UCSD-AML1 (cell line): ENCODE data around the gene ARRDC3.
"Not testable (repeated sequence)": the region's sequence is repeated elsewhere in the genome, so short reads cannot be mapped to it uniquely, and the experiment has no call there.

Experiments
- DNase-seq: peaks from one replicate; lab custom pipeline; 2025; ENCODE audit not compliant: unreplicated experiment; lab: John Stamatoyannopoulos, UW

Gene ARRDC3

DNA sequence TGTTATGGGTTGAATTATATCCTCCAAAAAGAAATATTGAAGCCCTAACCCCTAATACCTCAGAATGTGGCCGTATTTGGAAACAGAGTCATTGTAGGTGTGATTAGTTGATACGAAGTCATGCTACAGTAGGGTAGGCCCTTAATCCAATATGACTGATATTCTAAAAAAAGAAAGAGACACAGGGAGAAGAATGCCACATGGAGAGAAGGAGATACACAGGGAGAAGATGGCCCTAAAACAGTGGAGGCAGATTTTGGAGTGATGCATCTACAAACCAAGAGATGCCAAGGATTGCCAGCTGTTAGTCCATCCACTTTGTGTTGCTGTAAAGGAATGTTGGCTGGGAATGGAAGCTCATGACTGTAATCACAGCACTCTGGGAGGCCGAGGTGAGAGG lies 21.3 kb downstream of the ARRDC3 start:
- DNase-seq = no peak

- DNase-seq = no peak
Observed at GRCh38 chr5:91361055-91361701, 21.9 kb downstream of the ARRDC3 start.

GRCh38 chr5:91359962-91360609 lies 23.0 kb downstream of the ARRDC3 start:
- DNase-seq = no peak

DNA sequence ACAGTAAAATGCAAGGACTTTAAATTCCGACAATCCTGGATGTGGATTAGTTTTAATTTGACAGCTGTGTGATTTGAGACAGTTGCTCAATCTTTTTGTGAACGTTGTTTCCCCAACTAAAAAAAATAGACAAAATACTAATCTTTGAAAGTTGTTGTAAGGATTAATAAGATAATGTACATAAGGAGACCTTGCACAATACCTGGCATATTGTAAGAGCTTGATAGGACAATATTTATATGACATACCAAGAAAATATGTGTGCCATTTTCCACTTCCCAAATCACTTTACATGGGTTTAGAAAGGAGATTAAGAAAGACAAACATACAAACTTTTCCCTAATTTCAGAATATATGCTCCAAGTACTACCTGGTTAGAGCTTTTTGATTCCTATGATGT lies 25.3 kb downstream of the ARRDC3 start:
- no peak for DNase-seq

- no peak for DNase-seq
Observed at GRCh38 chr5:91357012-91357634, 26.0 kb downstream of the ARRDC3 start.

GRCh38 chr5:91354867-91355266 lies 28.2 kb downstream of the ARRDC3 start:
- peak; percentile 8 for DNase-seq

- DNase-seq = no peak
Observed at GRCh38 chr5:91352831-91353695, 30.1 kb downstream of the ARRDC3 start.

DNA sequence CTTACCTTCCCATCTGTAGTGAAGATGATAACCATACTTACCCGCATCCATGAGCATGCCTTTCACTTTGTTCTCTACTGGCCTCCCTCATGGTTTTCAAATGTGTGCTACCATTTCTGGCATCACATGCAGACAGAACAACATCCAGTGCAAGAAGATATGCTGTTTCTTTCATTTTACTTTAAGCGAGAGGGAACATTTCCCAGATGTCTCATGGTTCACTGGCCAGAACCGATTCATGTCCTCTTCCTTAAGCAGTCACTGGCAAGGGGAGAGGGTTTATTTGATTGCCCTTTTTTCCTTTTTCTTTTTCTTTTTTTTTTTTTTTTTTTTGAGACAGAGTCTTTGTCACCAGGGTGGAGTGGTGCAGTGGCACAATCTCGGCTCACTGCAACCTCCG lies 37.7 kb downstream of the ARRDC3 start:
- DNase-seq = no peak

DNA sequence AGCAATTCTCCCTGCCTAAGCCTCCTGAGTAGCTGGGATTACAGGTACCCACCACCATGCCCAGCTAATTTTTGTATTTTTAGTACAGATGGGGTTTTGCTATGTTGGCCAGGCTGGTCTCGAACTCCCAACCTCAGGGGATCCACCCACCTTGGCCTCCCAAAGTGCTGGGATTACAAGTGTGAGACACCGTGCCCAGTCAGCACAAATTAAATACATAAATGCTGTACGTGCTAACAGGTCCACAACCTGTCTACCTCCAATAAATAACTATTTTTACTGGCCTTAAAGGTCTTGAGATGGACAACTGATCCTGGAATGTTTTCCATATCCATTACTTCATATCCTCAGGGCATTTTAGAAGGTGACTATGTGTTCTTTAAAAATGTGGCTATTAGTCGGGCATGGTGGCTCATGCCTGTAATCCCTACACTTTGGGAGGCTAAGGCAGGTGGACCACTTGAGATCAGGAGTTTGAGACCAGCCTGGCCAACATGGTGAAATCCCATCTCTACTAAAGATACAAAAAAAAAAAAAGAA lies 38.4 kb downstream of the ARRDC3 start:
- not testable (repeated sequence) for DNase-seq

DNA sequence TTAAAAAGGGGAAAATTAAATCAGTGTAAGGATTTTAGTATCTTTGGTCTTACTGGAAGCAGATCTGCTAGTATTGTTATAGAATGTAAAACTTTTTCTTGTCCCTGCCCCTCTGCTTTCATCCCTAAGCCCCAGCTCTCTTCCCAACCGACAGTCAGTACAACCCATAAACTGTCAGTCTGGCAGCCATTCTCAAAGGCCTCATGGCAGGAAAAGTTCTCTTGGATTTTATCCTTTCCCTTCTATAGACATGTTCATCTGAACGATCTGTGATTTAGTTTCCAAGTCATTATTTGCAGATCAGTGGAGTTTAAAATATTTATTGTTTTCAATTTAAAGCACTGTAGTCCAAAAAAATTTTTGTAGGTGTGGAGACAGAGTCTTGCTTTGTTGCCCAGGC lies 39.2 kb downstream of the ARRDC3 start:
- no peak for DNase-seq

GRCh38 chr5:91342931-91343330 lies 40.2 kb downstream of the ARRDC3 start:
- DNase-seq = not testable (repeated sequence)

GRCh38 chr5:91341154-91341553 lies 42.0 kb downstream of the ARRDC3 start:
- DNase-seq = no peak

DNA sequence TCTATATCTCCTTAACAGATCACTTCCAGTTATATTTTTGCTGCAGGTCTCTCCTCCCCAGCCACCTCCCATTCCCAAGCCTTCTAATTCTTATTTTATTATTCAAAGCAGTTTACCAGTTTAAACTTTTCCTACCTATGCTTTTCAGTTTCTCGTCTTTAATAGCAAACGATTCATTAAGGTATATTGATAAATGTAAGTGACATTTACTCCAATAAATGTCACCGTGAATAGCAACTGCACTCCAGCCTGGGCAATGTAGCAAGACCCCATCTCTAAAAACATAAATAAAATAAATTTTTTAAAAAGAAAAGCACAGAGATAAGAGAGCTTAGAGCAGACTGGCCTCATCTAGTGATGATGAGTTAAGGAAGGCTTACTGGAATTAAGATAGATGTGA lies 42.6 kb downstream of the ARRDC3 start:
- no peak for DNase-seq

DNA sequence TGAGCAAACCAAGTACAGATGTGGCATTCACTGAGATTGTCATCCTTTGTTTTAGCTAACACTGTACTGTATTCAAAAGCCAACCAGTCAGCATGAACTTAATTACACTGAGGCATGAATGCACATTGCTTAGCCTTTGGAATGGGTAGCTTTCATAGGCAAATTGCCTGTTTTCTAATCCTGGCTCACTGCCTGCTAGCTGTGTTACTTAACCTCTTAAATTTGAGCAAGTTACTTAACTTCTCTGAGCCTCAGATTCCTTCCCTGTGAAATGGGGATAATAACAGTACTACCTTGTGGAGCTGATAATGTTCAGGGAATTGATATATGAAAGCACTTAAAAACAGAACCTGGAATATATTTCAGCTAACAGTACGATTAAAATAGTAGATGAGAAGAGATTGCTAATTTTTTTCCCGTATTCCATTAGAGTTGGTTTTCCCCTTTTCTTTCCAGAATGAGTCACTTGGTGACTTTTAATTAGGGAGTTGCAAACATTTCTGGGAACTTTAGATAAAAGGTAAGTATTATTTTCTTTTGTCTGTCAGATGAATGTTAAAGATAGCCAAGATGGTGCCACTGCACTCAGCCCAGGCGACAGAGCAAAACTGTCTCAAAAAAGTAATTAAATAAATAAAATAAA lies 43.9 kb downstream of the ARRDC3 start:
- no peak for DNase-seq

GRCh38 chr5:91332267-91333045 lies 50.7 kb downstream of the ARRDC3 start:
- no peak for DNase-seq

- no peak for DNase-seq
Observed at GRCh38 chr5:91331705-91332104, 51.4 kb downstream of the ARRDC3 start.

GRCh38 chr5:91329283-91329682 lies 53.8 kb downstream of the ARRDC3 start:
- DNase-seq = no peak

DNA sequence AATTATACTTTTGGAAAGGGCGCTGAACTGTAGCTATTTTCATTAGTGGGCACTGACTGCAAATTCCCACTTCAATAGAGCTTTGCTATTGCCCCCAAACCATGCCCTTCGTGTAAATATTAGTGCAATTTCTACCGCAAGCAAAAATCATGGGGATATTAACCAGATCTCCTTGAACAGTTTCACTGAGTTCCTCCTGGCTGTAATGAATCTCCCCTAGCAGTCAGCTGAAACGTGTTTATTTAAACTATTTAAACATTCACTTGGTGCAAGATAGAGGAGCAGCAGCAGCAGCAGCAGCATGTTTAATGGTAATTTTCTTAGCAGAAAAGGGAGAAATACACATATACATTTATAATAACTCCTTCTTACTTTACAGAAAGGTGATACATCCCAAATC lies 54.4 kb downstream of the ARRDC3 start:
- no peak for DNase-seq

DNA sequence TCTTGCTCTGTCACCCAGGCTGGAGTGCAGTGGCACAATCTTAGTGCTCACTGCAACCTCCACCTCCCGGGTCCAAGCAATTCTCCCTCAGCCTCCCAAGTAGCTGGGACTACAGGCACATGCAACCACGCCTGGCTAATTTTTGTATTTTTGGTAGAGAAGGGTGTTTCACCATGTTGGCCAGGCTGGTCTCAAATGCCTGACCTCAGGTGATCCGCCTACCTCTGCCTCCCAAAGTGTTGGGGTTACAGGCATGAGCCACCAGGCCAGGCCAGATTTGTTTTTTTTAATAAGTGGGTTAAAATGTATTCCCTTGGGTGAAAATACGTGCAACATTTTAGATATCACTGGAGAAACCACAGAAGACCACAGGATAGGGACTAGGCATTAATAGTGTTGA lies 60.1 kb downstream of the ARRDC3 start:
- not testable (repeated sequence) for DNase-seq

DNA sequence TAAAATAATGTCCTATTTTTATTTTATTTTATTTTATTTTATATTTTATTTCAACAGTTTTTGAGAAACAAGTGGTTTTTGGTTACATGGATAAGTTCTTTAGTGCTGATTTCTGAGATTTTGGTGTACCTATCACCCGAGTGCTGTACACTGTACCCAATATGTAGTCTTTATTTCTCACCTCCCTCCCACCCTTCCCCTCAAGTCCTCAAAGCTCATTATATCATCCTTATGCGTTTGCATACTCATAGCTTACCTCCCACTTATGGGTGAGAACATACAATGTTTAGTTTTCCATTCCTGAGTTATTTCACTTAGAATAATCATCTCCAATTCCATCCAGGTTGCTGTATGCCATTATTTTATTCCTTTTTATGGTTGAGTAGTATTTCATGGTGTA lies 63.5 kb downstream of the ARRDC3 start:
- DNase-seq = no peak
